HUDEP-2 (cell line): ENCODE measurements around the gene OTOF.
A peak's percentile ranks its signal among the peaks of the same experiment; 100 is the strongest.

Experiments
- DNase-seq, 76 experiments: peaks; one replicate each; lab custom pipeline; 2025; ENCODE audit not compliant: unreplicated experiment in 76 of 76; lab: John Stamatoyannopoulos, UW

Gene OTOF

DNA sequence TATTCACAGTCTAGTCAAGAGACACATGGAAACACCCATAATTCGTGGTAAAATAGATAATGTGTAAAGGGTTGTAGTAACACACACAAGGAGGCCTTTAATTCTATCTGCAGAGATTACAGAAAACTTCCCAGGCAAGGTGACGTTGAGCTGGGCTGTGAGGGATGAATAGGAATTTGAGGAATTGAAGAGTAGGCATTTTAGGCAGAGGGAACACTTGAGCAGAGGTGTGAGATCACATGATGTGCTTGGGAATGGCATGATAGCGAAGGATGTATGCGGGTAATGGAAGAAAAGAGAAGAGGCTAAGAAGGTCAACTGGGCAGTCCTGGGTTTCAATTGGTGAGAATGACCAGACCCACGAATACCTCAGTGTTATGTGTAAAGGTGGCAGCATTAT lies 56.0 kb downstream of the OTOF start:
- DNase-seq, result no peak

DNA sequence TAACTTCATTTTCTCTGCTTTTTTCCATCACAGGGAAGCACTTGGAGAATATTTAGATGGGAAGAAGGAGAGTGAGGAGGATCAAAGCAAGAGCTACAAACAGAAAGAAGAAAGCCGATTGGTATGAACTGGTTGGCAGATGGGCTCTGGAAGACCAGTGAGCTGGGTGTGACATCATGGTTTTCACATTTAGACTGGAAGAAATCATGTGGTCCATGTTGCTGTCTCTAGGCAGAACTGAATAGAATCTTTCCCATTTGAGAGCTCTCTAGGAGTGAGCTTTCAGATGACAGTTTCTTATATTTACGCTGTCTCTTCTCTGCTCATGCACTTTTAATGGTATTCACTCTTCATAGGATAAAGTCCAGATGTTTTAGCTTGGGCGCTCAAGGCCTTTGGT lies 63.6 kb downstream of the OTOF start:
- no peak for DNase-seq

GRCh38 chr2:26412091-26412673 lies 65.7 kb downstream of the OTOF start:
- DNase-seq, result peak in 24 of 76 experiments; percentile 6 to 58 (median 22)

- no peak for DNase-seq
These were observed 66.5 kb downstream of the OTOF start for GRCh38 chr2:26411419-26411818.

DNA sequence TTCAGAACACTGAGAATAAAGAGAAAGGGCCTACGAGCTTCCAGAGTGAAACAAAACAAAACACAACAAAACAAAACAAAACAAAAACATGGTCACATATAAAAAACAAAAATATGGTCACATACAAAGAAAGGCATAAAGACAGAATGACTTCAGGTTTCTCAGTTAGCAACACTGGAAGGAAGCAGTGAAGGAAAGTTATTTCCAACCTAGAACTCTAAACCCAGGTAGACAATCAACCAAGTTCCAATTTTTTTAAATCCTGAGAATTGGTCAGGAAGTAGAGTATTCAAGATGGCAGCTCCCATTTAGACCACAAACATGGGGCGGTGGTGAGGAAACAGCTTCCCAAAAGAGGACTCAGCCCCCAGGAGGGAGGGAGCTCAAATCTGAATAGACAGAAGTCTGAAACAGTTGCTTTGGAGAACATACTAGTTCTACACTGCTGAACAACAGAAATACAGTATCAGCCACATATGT lies 67.1 kb downstream of the OTOF start:
- no peak for DNase-seq

- no peak for DNase-seq
These were observed 68.1 kb downstream of the OTOF start for GRCh38 chr2:26409785-26410184.

DNA sequence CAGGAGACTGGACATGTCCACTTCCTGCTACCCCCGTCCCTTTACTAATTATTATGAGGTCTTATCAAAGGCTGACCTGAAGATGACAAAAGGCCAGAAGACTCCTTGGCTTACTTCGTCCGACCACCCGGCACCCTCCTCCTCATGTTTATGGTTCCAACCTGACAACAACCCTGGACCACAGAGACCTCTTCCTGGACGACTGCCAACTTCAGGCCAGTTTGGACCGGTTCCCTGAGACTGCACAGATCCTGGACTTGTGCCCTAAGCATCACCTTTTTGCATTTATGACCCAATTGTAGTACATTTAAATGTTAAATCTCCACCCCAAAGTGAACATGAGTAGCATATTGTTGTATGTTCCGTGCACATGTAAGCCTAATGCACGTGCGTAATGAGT lies 70.4 kb downstream of the OTOF start:
- no peak for DNase-seq
